AG04449 (cell line): Measurements from ENCODE around the gene VTI1B.

Experiments
- CTCF ChIA-PET: fragments of 350-600 bp; formaldehyde crosslinking; extraction: SDS; loops from one replicate; lab custom pipeline; 2021; ENCODE audit warnings: antibody characterized with exemption; lab: Yijun Ruan, JAX
- POLR2A ChIA-PET: fragments of 400-600, 350-600 bp; formaldehyde crosslinking; extraction: SDS; loops from one replicate; lab custom pipeline; 2020; ENCODE audit warnings: antibody characterized with exemption, inconsistent platforms; lab: Yijun Ruan, JAX
- DNase-seq: peaks from one replicate; pipeline ENCODE4 v3.0.0-alpha.2; 2010; ENCODE audit warnings: low read depth, low spot score
- H3K4me3 ChIP-seq: 2 replicates; pipeline ENCODE4 v1.5.1; 2011; ENCODE audit warnings: low read depth, mild to moderate bottlenecking, control low read depth, low read length
- TF ChIP-seq, protein P1 (sequence below): IDR thresholded peaks from one replicate; pipeline ENCODE4 v1.5.1; 2011; ENCODE audit warnings: mild to moderate bottlenecking, moderate library complexity, low read length, control low read depth, inconsistent platforms; ENCODE audit not compliant: insufficient read depth; ENCODE audit errors: missing control alignments

VTI1B gene

DNA sequence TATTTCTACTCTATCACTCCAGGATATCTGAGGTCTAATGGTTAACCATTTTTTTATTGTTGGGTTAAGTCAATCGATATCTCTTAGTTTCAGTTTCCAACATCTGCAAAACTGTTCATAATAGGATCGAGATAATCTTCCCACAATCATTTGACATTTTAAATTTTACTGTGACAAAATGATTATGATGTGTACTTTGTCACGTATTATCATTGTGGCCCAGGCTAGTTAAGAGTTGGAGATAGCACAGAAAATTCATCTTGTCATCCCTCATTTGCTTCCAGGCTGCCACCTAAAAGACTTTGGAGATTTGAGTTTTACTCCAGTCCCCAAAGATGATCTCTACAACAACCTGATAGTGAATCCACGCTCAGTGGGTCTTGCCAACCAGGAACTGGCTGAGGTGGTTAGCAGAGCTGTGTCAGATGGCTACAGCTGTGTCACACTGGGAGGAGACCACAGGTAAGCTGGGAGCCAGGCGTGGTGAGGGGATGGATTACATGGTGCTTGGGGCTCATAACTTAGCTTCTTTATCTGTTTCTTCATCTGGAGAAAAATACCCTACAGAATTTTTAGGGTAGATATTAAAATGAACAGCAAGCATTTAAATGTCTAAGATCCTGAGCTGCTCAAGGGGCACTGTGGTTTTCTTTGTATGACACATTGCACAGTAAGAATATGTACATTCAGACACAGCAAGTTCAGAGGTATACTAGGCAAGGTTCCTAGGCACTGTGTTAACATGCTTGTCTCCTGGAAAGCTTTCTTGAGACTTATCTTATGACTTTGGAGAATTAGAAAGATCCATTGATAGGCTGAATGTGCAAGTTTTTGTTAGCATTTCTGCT lies 32.3 kb downstream of the VTI1B start:
- H3K4me3 ChIP-seq = no peak overlapping the region
- TF ChIP-seq, protein P1, sequence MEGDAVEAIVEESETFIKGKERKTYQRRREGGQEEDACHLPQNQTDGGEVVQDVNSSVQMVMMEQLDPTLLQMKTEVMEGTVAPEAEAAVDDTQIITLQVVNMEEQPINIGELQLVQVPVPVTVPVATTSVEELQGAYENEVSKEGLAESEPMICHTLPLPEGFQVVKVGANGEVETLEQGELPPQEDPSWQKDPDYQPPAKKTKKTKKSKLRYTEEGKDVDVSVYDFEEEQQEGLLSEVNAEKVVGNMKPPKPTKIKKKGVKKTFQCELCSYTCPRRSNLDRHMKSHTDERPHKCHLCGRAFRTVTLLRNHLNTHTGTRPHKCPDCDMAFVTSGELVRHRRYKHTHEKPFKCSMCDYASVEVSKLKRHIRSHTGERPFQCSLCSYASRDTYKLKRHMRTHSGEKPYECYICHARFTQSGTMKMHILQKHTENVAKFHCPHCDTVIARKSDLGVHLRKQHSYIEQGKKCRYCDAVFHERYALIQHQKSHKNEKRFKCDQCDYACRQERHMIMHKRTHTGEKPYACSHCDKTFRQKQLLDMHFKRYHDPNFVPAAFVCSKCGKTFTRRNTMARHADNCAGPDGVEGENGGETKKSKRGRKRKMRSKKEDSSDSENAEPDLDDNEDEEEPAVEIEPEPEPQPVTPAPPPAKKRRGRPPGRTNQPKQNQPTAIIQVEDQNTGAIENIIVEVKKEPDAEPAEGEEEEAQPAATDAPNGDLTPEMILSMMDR = no peak
- DNase-seq = no peak
- ChIA-PET CTCF (interaction anchor here (0.7 to 3.5 kb wide), 5 partner anchors 10 to 26 kb away, joined by 3 to 12 read pairs (median 3); no protein-coding TSS in a partner anchor), POLR2A (no interaction called here)

DNA sequence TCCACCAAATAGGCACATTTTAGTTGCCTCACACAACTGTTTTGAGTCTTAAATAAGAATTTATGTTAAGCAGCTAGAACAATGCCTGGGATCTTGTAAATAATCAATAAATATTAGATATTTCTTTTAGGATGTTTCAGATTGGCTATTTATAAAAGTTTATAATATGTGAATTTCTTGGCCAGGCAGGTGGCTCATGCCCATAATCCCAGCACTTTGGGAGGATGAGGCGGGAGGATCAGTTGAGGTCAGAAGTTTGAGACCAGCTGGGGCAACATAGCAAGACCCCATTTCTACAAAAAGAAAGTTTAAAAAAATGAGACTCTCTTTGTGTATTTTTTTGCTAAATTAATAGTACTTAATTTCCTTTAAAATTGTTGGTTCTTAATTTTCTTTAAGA lies 33.0 kb downstream of the VTI1B start:
- CTCF ChIA-PET = interaction anchor here (2.6 kb wide), 1 partner anchor 23 kb away, joined by 9 read pairs; no protein-coding TSS in a partner anchor

DNA sequence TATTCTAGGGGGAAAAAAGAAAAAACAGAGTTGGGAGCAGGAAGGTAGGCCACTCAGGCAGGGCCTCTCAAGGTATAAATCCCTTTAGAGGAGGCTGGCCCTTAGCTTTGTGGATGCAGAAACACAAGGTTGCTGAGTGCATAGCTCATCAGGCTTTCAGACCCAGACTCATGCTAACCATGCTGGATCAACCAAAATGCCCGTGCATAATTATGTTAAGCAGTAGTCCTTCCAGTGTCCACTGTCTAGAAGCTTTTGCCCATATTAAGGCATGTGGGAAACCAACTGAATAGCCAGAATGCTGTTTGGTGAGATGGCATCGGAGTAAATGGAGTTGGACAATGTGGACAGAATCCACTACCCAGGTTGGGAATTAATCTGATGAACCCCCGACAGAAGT lies 35.8 kb downstream of the VTI1B start:
- POLR2A ChIA-PET = no interaction called here
- H3K4me3 ChIP-seq = no peak overlapping the region
- CTCF ChIA-PET = interaction anchor here (0.9 to 1.1 kb wide), 2 partner anchors 28 to 39 kb away, joined by 3 read pairs; partner anchors contain the start of gene PIGH
- TF ChIP-seq, protein P1 = no peak
- DNase-seq = no peak

More for the DNA sequence above, 33.0 kb downstream of the VTI1B start:
- DNase-seq = no peak
- TF ChIP-seq, protein P1 = no peak
- no peak overlapping the region for H3K4me3 ChIP-seq
- POLR2A ChIA-PET = no interaction called here

DNA sequence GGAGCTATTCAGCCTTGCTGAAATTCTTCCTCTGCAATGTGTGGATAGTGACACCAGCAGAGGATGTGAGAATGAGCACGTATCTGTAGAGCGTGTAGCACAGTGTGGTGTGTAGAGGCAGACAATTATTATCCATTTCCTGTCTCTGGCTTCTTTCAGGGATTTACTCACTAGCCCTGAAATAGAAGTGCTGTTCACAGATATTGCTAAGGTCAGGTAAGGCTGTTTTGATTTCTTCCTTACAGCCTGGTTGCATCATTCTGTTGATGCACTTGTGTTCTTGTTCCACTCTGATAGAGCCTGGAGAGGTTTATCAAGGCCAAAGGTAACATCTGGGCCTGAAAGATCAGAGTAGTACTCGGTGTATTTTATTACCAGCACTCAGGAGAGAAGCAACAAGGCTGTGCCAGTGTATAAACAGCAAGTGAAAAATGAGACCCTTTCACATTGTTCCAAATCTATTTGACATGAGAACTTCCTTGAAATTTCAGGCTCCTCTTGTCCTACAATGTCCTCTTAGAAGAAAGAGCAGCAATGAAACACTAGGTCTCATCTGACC lies 38.0 kb downstream of the VTI1B start:
- CTCF ChIA-PET = interaction anchor here (1.6 to 2.2 kb wide), 3 partner anchors 16 to 30 kb away, joined by 3 to 13 read pairs (median 9); no protein-coding TSS in a partner anchor
- peak; percentile 67 for DNase-seq

DNA sequence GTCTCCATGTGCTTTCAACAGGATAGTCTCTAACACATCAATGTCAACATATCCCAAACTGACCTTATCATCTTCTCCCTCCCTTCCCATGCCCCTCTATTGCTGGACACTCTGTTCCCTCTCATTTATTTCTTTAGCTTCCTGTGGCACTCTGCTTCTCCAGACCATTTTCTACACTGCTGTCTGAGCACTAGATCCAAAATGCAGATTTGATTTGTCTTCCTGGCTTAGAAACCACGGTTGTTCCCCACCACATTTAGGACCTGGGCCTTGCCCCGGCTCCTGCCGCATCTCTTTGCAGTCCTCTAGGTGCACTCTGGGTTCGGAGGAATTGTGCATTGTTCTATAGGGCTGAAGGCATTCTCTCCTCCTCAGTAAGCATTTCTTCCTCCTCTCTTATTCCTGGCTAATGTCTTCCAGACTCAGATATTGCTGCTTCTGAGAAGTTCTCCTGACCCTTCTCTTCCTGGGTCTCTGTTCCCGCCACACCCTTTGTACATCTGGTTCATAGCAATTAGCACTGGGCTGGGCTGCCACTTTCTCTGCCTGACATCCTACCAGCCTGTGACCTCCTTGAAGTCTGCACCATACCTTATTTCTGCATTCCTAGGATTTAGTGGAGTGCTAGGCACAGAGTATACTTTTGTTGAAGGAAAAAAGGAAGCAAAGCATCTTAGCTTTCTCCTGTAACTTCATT lies 40.8 kb downstream of the VTI1B start:
- CTCF ChIA-PET = interaction anchor here (0.7 kb wide), 1 partner anchor 13 kb away, joined by 3 read pairs; no protein-coding TSS in a partner anchor
- POLR2A ChIA-PET = no interaction called here
- TF ChIP-seq, protein P1 = no peak
- no peak overlapping the region for H3K4me3 ChIP-seq
- DNase-seq = no peak

More for the DNA sequence above, 38.0 kb downstream of the VTI1B start:
- TF ChIP-seq, protein P1 = no peak
- no peak overlapping the region for H3K4me3 ChIP-seq
- POLR2A ChIA-PET = interaction anchor here (0.9 kb wide), 1 partner anchor 14 kb away, joined by 3 read pairs; no protein-coding TSS in a partner anchor
